GM21515 (cell line): ENCODE results near the gene ZFP3.
"Not testable (repeated sequence)": the region's sequence is repeated elsewhere in the genome, so short reads cannot be mapped to it uniquely, and the experiment has no call there.

Experiments
- ATAC-seq: cut with Tn5 transposase; IDR thresholded peaks from one replicate; pipeline ENCODE4 v1.9.1; 2021; ENCODE audit not compliant: unreplicated experiment

The ZFP3 gene

GRCh38 chr17:5137511-5138197, 59.4 kb downstream of the ZFP3 start:
- ATAC-seq, result not testable (repeated sequence)

GRCh38 chr17:5138198-5138544, 59.9 kb downstream of the ZFP3 start:
- not testable (repeated sequence) for ATAC-seq

GRCh38 chr17:5138616-5139457, 60.6 kb downstream of the ZFP3 start:
- no peak for ATAC-seq

GRCh38 chr17:5139458-5139732, 61.1 kb downstream of the ZFP3 start:
- no peak for ATAC-seq

GRCh38 chr17:5142877-5143276, 64.6 kb downstream of the ZFP3 start:
- ATAC-seq, result not testable (repeated sequence)
